Body of pancreas (tissue), 4 donors: ENCODE results near the gene ANXA10.

Experiments
- CTCF ChIP-seq, 7 experiments: fragments of 450-650 bp in 4 of 7; fragments of 200-600 bp in 3 of 7; sonication (generic) in 3 of 7; IDR thresholded peaks; one replicate each; pipeline ENCODE4 v1.5.1; 2016 to 2019; ENCODE audit warnings: antibody characterized with exemption in 7 of 7
- POLR2A ChIP-seq, 3 donors: fragments of 450-650 bp; IDR thresholded peaks; one replicate each; pipeline ENCODE4 v1.6.1; 2016; ENCODE audit warnings: antibody characterized with exemption in 3 of 3, mild to moderate bottlenecking in 2 of 3

- TF ChIP-seq CTCF (IDR thresholded peaks at IDR 0.05) (no peak), POLR2A (IDR thresholded peaks at IDR 0.05) (no peak)
Observed at GRCh38 chr4:168057412-168057811, 34.9 kb upstream of the ANXA10 start.
